GM23338 (cell line): ENCODE results near the gene OTOS. TPM values are rescaled to one million over a fixed set of nuclear protein-coding genes. Genes with fewer than 3 reads are reported as not detected.

Experiments
- ATAC-seq: fragments of 200-7000 bp; cut with Tn5 transposase; 3 replicates; pipeline ENCODE4 v1.9.1; 2020
- DNase-seq: peaks from one replicate; pipeline ENCODE4 v3.0.0-alpha.2; 2015; ENCODE audit warnings: low spot score
- H2AFZ ChIP-seq: fragments of 200-600 bp; sonication (generic); 2 replicates; pipeline ENCODE4 v1.8.0; 2016; ENCODE audit warnings: antibody characterized with exemption, mild to moderate bottlenecking, moderate library complexity
- H3F3A ChIP-seq: fragments of 200-600 bp; sonication (generic); replicated peaks from 2 replicates; pipeline ENCODE4 v1.8.0; 2017; ENCODE audit warnings: antibody characterized with exemption, mixed run types, low read depth
- H3K27ac ChIP-seq: fragments of 200-600 bp; sonication (generic); 2 replicates; pipeline ENCODE4 v1.6.1; 2016; ENCODE audit warnings: low read depth
- H3K27me3 ChIP-seq: fragments of 200-600 bp; sonication (generic); 2 replicates; pipeline ENCODE4 v1.8.0; 2016; ENCODE audit warnings: mild to moderate bottlenecking, mixed run types, moderate library complexity; ENCODE audit not compliant: insufficient read depth
- H3K36me3 ChIP-seq: fragments of 200-600 bp; sonication (generic); 2 replicates; pipeline ENCODE4 v1.8.0; 2016; ENCODE audit warnings: mild to moderate bottlenecking; ENCODE audit not compliant: insufficient read depth
- H3K4me1 ChIP-seq: fragments of 200-600 bp; sonication (generic); 2 replicates; pipeline ENCODE4 v1.8.0; 2016; ENCODE audit warnings: mild to moderate bottlenecking, moderate library complexity; ENCODE audit not compliant: insufficient read depth
- H3K4me2 ChIP-seq: fragments of 200-600 bp; sonication (generic); 2 replicates; pipeline ENCODE4 v1.7.1; 2017; ENCODE audit warnings: mixed run types
- H3K4me3 ChIP-seq: fragments of 200-600 bp; sonication (generic); 2 replicates; pipeline ENCODE4 v1.6.1; 2016; ENCODE audit warnings: mixed run types
- H3K79me2 ChIP-seq: fragments of 200-600 bp; sonication (generic); replicated peaks from 2 replicates; pipeline ENCODE4 v1.8.0; 2017; ENCODE audit warnings: mild to moderate bottlenecking; ENCODE audit not compliant: insufficient read depth
- H3K9me2 ChIP-seq: fragments of 200-600 bp; sonication (generic); 2 replicates; pipeline ENCODE4 v1.8.0; 2017; ENCODE audit not compliant: insufficient read depth
- H4K20me1 ChIP-seq: fragments of 200-600 bp; sonication (generic); replicated peaks from 2 replicates; pipeline ENCODE4 v1.8.0; 2017; ENCODE audit warnings: mild to moderate bottlenecking; ENCODE audit not compliant: insufficient read depth
- H3K27ac Mint-ChIP-seq: 2 replicates; pipeline ENCODE4 v1.8.0; 2020; ENCODE audit warnings: inconsistent platforms, mild to moderate bottlenecking, moderate library complexity, mixed read lengths
- H3K27me3 Mint-ChIP-seq: 3 replicates; pipeline ENCODE4 v1.8.0; 2022; ENCODE audit warnings: low read depth, mild to moderate bottlenecking, moderate library complexity, mixed read lengths, inconsistent platforms; ENCODE audit not compliant: insufficient read depth, poor library complexity
- H3K36me3 Mint-ChIP-seq: 3 replicates; pipeline ENCODE4 v1.8.0; 2021; ENCODE audit warnings: low read depth, mild to moderate bottlenecking, inconsistent platforms, moderate library complexity, mixed read lengths
- H3K4me1 Mint-ChIP-seq: 3 replicates; pipeline ENCODE4 v1.8.0; 2020; ENCODE audit warnings: mild to moderate bottlenecking, inconsistent platforms, mixed read lengths
- H3K4me3 Mint-ChIP-seq: 3 replicates; pipeline ENCODE4 v1.8.0; 2021; ENCODE audit warnings: moderate library complexity, mild to moderate bottlenecking, inconsistent platforms, mixed read lengths
- H3K9me3 Mint-ChIP-seq: 3 replicates; pipeline ENCODE4 v1.8.0; 2020; ENCODE audit warnings: moderate library complexity, mild to moderate bottlenecking, inconsistent platforms, mixed read lengths
- CREB1 ChIP-seq: fragments of 250-450 bp; sonication (Bioruptor Pico); IDR thresholded peaks from 2 replicates; pipeline ENCODE4 v1.5.0; 2020; ENCODE audit warnings: low read depth, mild to moderate bottlenecking, moderate library complexity
- EZH2 ChIP-seq: fragments of 200-600 bp; sonication (generic); IDR thresholded peaks from one replicate; pipeline ENCODE4 v1.8.0; 2017; ENCODE audit warnings: antibody characterized with exemption, mild to moderate bottlenecking, low read depth; ENCODE audit not compliant: unreplicated experiment
- EZH2phosphoT487 ChIP-seq: fragments of 200-600 bp; sonication (generic); IDR thresholded peaks from one replicate; pipeline ENCODE4 v1.8.1; 2018; ENCODE audit warnings: antibody characterized with exemption; ENCODE audit not compliant: unreplicated experiment
- NANOG ChIP-seq: IDR thresholded peaks from 2 replicates; pipeline ENCODE4 v1.6.1; 2016; ENCODE audit warnings: antibody characterized with exemption, borderline replicate concordance
- STAT1 ChIP-seq: IDR thresholded peaks from one replicate; pipeline ENCODE4 v1.6.1; 2016; ENCODE audit warnings: antibody characterized with exemption; ENCODE audit not compliant: unreplicated experiment
- ZNF331 ChIP-seq: fragments of 250-450 bp; sonication (Bioruptor Pico); IDR thresholded peaks from 2 replicates; pipeline ENCODE4 v1.5.0; 2020; ENCODE audit warnings: low read depth, mild to moderate bottlenecking, moderate library complexity
- polyA plus RNA-seq: library from polyadenylated mRNA; unstranded; fragments of >200 nt; fragmentation: Nextera tagmentation; extraction: Ambion mirVana; gene quantifications from 2 replicates; pipeline ENCODE4 v1.2.1, GENCODE V29; 2016
- total RNA-seq: library from RNA; depleted of rRNA; stranded (reverse); fragments of >200 nt; shearing (Covaris generic); gene quantifications from 2 replicates; pipeline ENCODE4 v1.2.3, GENCODE V29; 2014
- TF ChIP-seq, protein P1 (sequence below), 2 experiments: fragments of 200-600 bp in 1 of 2; sonication (generic) in 1 of 2; conservative IDR thresholded peaks; 2 replicates each; pipeline versions ENCODE4 v1.5.1 to v1.6.1; 2016 to 2017; ENCODE audit warnings: antibody characterized with exemption in 2 of 2, low read depth in 2 of 2, mild to moderate bottlenecking in 2 of 2, moderate library complexity in 1 of 2
- TF ChIP-seq, protein P2 (sequence below): fragments of 250-450 bp; sonication (Bioruptor Pico); IDR thresholded peaks from 2 replicates; pipeline ENCODE4 v1.5.0; 2020; ENCODE audit warnings: mild to moderate bottlenecking, moderate library complexity
- TF ChIP-seq, protein P3 (sequence below): IDR thresholded peaks from one replicate; pipeline ENCODE4 v1.6.1; 2018; ENCODE audit warnings: antibody characterized with exemption; ENCODE audit not compliant: unreplicated experiment

The OTOS gene
- total and polyA plus RNA-seq, 2 experiments from 2014 or later, result 0.40 TPM; not detected in 1

DNA sequence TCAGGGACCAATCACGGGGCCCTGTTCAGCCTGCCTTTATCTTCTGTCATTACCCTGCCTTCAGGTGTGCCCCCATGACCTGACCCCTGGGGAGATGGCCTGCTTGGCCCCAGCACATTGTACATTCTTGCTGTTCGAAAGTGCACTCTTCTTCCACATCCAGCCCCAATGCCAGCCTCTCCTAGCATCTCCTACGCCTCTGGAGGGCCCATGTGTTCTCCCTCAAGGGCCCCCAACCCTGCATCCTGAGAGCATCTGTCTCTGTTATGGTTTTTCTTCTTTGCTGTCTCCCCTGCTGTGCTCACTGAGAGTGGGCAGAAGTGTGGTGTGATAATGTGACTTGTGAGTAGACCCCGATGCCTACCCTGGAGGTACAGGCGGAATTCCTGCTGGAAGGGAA, 41.5 kb upstream of the OTOS start:
- H3K36me3 Mint-ChIP-seq, result peaks cover 3% of the 10 kb centered on the region; the same call in 1 of the 3 replicates
- peaks cover 7% of the 10 kb centered on the region for H3K9me3 Mint-ChIP-seq
- no peaks in the 10 kb centered on the region for H3F3A ChIP-seq
- H3K4me3 Mint-ChIP-seq, result no peak overlapping the region
- no peaks in the 10 kb centered on the region for H3K36me3 ChIP-seq
- no peak overlapping the region for H2AFZ ChIP-seq
- no peaks in the 10 kb centered on the region for H3K27me3 ChIP-seq
- H3K27ac ChIP-seq, result no peak overlapping the region
- TF ChIP-seq ZNF331 (CRISPR knock-in tag), result no peak
- TF ChIP-seq, protein P1, sequence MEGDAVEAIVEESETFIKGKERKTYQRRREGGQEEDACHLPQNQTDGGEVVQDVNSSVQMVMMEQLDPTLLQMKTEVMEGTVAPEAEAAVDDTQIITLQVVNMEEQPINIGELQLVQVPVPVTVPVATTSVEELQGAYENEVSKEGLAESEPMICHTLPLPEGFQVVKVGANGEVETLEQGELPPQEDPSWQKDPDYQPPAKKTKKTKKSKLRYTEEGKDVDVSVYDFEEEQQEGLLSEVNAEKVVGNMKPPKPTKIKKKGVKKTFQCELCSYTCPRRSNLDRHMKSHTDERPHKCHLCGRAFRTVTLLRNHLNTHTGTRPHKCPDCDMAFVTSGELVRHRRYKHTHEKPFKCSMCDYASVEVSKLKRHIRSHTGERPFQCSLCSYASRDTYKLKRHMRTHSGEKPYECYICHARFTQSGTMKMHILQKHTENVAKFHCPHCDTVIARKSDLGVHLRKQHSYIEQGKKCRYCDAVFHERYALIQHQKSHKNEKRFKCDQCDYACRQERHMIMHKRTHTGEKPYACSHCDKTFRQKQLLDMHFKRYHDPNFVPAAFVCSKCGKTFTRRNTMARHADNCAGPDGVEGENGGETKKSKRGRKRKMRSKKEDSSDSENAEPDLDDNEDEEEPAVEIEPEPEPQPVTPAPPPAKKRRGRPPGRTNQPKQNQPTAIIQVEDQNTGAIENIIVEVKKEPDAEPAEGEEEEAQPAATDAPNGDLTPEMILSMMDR (conservative IDR thresholded peaks at IDR 0.05; ENCODE audit: low read depth in 2 of 2), result no peak
- TF ChIP-seq CREB1 (CRISPR knock-in tag), result no peak
- TF ChIP-seq EZH2phosphoT487, result no peak
- no peak for TF ChIP-seq NANOG
- no peak for TF ChIP-seq STAT1
- TF ChIP-seq, protein P2, sequence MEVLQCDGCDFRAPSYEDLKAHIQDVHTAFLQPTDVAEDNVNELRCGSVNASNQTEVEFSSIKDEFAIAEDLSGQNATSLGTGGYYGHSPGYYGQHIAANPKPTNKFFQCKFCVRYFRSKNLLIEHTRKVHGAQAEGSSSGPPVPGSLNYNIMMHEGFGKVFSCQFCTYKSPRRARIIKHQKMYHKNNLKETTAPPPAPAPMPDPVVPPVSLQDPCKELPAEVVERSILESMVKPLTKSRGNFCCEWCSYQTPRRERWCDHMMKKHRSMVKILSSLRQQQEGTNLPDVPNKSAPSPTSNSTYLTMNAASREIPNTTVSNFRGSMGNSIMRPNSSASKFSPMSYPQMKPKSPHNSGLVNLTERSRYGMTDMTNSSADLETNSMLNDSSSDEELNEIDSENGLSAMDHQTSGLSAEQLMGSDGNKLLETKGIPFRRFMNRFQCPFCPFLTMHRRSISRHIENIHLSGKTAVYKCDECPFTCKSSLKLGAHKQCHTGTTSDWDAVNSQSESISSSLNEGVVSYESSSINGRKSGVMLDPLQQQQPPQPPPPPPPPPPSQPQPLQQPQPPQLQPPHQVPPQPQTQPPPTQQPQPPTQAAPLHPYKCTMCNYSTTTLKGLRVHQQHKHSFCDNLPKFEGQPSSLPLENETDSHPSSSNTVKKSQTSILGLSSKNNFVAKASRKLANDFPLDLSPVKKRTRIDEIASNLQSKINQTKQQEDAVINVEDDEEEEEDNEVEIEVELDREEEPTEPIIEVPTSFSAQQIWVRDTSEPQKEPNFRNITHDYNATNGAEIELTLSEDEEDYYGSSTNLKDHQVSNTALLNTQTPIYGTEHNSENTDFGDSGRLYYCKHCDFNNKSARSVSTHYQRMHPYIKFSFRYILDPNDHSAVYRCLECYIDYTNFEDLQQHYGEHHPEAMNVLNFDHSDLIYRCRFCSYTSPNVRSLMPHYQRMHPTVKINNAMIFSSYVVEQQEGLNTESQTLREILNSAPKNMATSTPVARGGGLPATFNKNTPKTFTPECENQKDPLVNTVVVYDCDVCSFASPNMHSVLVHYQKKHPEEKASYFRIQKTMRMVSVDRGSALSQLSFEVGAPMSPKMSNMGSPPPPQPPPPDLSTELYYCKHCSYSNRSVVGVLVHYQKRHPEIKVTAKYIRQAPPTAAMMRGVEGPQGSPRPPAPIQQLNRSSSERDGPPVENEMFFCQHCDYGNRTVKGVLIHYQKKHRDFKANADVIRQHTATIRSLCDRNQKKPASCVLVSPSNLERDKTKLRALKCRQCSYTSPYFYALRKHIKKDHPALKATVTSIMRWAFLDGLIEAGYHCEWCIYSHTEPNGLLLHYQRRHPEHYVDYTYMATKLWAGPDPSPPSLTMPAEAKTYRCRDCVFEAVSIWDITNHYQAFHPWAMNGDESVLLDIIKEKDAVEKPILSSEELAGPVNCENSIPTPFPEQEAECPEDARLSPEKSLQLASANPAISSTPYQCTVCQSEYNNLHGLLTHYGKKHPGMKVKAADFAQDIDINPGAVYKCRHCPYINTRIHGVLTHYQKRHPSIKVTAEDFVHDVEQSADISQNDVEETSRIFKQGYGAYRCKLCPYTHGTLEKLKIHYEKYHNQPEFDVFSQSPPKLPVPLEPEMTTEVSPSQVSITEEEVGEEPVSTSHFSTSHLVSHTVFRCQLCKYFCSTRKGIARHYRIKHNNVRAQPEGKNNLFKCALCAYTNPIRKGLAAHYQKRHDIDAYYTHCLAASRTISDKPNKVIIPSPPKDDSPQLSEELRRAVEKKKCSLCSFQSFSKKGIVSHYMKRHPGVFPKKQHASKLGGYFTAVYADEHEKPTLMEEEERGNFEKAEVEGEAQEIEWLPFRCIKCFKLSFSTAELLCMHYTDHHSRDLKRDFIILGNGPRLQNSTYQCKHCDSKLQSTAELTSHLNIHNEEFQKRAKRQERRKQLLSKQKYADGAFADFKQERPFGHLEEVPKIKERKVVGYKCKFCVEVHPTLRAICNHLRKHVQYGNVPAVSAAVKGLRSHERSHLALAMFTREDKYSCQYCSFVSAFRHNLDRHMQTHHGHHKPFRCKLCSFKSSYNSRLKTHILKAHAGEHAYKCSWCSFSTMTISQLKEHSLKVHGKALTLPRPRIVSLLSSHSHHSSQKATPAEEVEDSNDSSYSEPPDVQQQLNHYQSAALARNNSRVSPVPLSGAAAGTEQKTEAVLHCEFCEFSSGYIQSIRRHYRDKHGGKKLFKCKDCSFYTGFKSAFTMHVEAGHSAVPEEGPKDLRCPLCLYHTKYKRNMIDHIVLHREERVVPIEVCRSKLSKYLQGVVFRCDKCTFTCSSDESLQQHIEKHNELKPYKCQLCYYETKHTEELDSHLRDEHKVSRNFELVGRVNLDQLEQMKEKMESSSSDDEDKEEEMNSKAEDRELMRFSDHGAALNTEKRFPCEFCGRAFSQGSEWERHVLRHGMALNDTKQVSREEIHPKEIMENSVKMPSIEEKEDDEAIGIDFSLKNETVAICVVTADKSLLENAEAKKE (CRISPR knock-in tag), result no peak
- TF ChIP-seq, protein P3, sequence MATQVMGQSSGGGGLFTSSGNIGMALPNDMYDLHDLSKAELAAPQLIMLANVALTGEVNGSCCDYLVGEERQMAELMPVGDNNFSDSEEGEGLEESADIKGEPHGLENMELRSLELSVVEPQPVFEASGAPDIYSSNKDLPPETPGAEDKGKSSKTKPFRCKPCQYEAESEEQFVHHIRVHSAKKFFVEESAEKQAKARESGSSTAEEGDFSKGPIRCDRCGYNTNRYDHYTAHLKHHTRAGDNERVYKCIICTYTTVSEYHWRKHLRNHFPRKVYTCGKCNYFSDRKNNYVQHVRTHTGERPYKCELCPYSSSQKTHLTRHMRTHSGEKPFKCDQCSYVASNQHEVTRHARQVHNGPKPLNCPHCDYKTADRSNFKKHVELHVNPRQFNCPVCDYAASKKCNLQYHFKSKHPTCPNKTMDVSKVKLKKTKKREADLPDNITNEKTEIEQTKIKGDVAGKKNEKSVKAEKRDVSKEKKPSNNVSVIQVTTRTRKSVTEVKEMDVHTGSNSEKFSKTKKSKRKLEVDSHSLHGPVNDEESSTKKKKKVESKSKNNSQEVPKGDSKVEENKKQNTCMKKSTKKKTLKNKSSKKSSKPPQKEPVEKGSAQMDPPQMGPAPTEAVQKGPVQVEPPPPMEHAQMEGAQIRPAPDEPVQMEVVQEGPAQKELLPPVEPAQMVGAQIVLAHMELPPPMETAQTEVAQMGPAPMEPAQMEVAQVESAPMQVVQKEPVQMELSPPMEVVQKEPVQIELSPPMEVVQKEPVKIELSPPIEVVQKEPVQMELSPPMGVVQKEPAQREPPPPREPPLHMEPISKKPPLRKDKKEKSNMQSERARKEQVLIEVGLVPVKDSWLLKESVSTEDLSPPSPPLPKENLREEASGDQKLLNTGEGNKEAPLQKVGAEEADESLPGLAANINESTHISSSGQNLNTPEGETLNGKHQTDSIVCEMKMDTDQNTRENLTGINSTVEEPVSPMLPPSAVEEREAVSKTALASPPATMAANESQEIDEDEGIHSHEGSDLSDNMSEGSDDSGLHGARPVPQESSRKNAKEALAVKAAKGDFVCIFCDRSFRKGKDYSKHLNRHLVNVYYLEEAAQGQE, result no peak
- no peak for TF ChIP-seq EZH2
- no peaks in the 10 kb centered on the region for H3K4me1 ChIP-seq
- H3K27me3 Mint-ChIP-seq, result peaks cover 5% of the 10 kb centered on the region
- no peak for ATAC-seq
- no peaks in the 10 kb centered on the region for H3K79me2 ChIP-seq
- H3K4me1 Mint-ChIP-seq, result no peaks in the 10 kb centered on the region
- DNase-seq, result no peak
- H3K27ac Mint-ChIP-seq, result no peak overlapping the region
- H4K20me1 ChIP-seq, result no peaks in the 10 kb centered on the region
- H3K9me2 ChIP-seq, result no peaks in the 10 kb centered on the region
- no peak overlapping the region for H3K4me2 ChIP-seq
- H3K4me3 ChIP-seq, result no peak overlapping the region
